Chondrocyte (in vitro differentiated cells): ENCODE measurements around the gene ANXA6. TPM values are rescaled to one million over a fixed set of nuclear protein-coding genes. Genes with fewer than 3 reads are reported as not detected.

ENCODE experiments used
- DNase-seq: peaks from one replicate; pipeline ENCODE4 v3.0.0; 2021; ENCODE audit warnings: mixed read lengths, low spot score
- H3K27ac Mint-ChIP-seq: one replicate; pipeline ENCODE4 v1.8.0; 2021; ENCODE audit warnings: mild to moderate bottlenecking, moderate library complexity, mixed read lengths; ENCODE audit not compliant: unreplicated experiment
- H3K27me3 Mint-ChIP-seq: 2 replicates; pipeline ENCODE4 v1.8.0; 2021; ENCODE audit warnings: low read depth, mixed read lengths
- H3K36me3 Mint-ChIP-seq: 2 replicates; pipeline ENCODE4 v1.8.0; 2021; ENCODE audit warnings: low read depth, mixed read lengths
- H3K4me1 Mint-ChIP-seq: 2 replicates; pipeline ENCODE4 v1.8.0; 2021; ENCODE audit warnings: low read depth, mild to moderate bottlenecking, mixed read lengths
- H3K4me3 Mint-ChIP-seq: one replicate; pipeline ENCODE4 v1.8.0; 2021; ENCODE audit warnings: mild to moderate bottlenecking, moderate library complexity, mixed read lengths; ENCODE audit not compliant: unreplicated experiment
- H3K9me3 Mint-ChIP-seq: 2 replicates; pipeline ENCODE4 v1.8.0; 2021; ENCODE audit warnings: low read depth, mixed read lengths
- total RNA-seq: library from RNA; stranded (reverse); gene quantifications from 3 replicates; pipeline ENCODE4 v1.2.1, GENCODE V29; 2021
- TF ChIP-seq, protein P1 (sequence below): fragments of 200-600 bp; sonication (generic); IDR thresholded peaks from 2 replicates; pipeline ENCODE4 v1.5.0; 2021; ENCODE audit warnings: antibody characterized with exemption, mild to moderate bottlenecking, moderate library complexity

ANXA6 gene
- total RNA-seq, 1 donor from 2014 or later: 450 TPM

DNA sequence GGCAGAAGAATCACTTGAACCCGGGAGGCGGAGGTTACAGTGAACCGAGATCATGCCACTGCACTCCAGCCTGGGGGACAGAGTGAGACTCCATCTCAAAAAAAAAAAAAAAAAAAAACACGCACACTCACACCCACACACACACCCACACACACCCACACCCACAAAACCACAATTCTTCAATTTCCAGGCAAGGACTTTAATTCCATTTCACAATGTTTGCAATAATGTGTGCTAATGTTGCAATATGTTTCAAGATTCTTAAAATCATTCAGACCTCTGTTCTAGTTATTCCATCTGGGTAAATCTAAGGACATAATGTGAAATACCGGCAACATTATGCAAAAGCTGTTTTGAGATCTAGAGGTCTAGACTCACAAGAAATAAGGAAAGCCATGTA, 38.0 kb upstream of the ANXA6 start:
- peaks cover 13% of the 10 kb centered on the region for H3K9me3 Mint-ChIP-seq
- H3K27ac Mint-ChIP-seq: no peak overlapping the region
- peaks cover 8% of the 10 kb centered on the region for H3K4me1 Mint-ChIP-seq
- H3K36me3 Mint-ChIP-seq: peaks cover under 1% of the 10 kb centered on the region
- peaks cover 5% of the 10 kb centered on the region for H3K27me3 Mint-ChIP-seq
- no peak overlapping the region for H3K4me3 Mint-ChIP-seq
- no peak for DNase-seq
- TF ChIP-seq, protein P1, sequence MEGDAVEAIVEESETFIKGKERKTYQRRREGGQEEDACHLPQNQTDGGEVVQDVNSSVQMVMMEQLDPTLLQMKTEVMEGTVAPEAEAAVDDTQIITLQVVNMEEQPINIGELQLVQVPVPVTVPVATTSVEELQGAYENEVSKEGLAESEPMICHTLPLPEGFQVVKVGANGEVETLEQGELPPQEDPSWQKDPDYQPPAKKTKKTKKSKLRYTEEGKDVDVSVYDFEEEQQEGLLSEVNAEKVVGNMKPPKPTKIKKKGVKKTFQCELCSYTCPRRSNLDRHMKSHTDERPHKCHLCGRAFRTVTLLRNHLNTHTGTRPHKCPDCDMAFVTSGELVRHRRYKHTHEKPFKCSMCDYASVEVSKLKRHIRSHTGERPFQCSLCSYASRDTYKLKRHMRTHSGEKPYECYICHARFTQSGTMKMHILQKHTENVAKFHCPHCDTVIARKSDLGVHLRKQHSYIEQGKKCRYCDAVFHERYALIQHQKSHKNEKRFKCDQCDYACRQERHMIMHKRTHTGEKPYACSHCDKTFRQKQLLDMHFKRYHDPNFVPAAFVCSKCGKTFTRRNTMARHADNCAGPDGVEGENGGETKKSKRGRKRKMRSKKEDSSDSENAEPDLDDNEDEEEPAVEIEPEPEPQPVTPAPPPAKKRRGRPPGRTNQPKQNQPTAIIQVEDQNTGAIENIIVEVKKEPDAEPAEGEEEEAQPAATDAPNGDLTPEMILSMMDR: no peak

- peaks cover 8% of the 10 kb centered on the region for H3K4me1 Mint-ChIP-seq
- no peak overlapping the region for H3K4me3 Mint-ChIP-seq
- H3K27me3 Mint-ChIP-seq: no peaks in the 10 kb centered on the region
- H3K9me3 Mint-ChIP-seq: peaks cover 28% of the 10 kb centered on the region
- no peak overlapping the region for H3K27ac Mint-ChIP-seq
- DNase-seq: no peak
- H3K36me3 Mint-ChIP-seq: peaks cover 5% of the 10 kb centered on the region
- TF ChIP-seq, protein P1: no peak
Observed at GRCh38 chr5:151192626-151193025, 35.0 kb upstream of the ANXA6 start.

DNA sequence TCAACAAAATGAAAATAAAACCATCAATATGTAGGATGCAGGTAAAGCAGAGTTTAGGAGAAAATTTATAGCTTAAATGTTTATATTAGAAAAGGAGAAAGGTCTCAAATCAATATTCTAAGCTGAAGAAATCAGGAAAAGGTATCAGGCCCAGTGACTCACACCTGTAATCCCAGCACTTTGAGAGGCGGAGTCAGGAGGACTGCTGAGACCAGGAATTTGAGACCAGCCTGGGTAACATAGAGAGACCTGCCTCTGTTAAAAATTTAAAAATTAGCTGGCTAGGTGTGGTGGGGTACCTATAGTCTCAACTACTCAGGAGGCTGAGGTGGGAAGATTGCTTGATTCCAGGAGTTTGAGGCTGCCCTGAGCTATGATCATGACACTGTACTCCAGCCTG, 34.1 kb upstream of the ANXA6 start:
- H3K36me3 Mint-ChIP-seq: peaks cover 5% of the 10 kb centered on the region
- H3K27me3 Mint-ChIP-seq: peaks cover 3% of the 10 kb centered on the region
- DNase-seq: no peak
- H3K9me3 Mint-ChIP-seq: peaks cover 28% of the 10 kb centered on the region
- H3K27ac Mint-ChIP-seq: no peak overlapping the region
- TF ChIP-seq, protein P1: no peak
- no peak overlapping the region for H3K4me3 Mint-ChIP-seq
- H3K4me1 Mint-ChIP-seq: peaks cover 8% of the 10 kb centered on the region

DNA sequence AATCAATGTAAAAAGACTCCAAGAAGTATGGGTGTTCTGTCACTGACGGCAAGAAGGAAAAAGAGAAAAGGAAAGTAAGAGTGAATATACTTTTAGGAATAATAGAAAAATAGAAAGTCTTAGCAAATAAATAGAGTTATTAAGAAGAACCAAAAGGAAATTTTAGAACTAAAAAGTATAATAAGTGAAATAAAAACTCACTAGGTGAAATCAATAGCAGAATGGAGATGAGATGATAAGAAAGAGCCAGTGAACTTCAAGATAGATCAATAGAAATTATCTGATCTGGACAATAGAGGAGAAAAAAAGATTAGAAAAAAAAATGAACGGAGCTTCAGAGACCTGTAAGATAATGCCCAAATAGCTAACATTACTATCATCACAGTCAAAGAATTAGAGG, 31.6 kb upstream of the ANXA6 start:
- Mint-ChIP-seq H3K36me3 (peaks cover 5% of the 10 kb centered on the region), H3K4me3 (no peak overlapping the region), H3K27me3 (peaks cover 3% of the 10 kb centered on the region), H3K27ac (no peak overlapping the region), H3K9me3 (peaks cover 28% of the 10 kb centered on the region), H3K4me1 (no peaks in the 10 kb centered on the region)
- no peak for DNase-seq
- TF ChIP-seq, protein P1: no peak

GRCh38 chr5:151186538-151186937, 29.0 kb upstream of the ANXA6 start:
- TF ChIP-seq, protein P1: no peak
- Mint-ChIP-seq H3K27me3 (peaks cover 3% of the 10 kb centered on the region), H3K9me3 (peaks cover 22% of the 10 kb centered on the region), H3K4me1 (peaks cover 2% of the 10 kb centered on the region), H3K4me3 (no peak overlapping the region), H3K36me3 (peaks cover 5% of the 10 kb centered on the region), H3K27ac (no peak overlapping the region)
- no peak for DNase-seq
